NCI-H2029 treated with DMSO at 0.1 percent for 48 hours (cell line): ENCODE data around the gene MED12L.

Experiments
- DNase-seq: peaks from one replicate; lab custom pipeline; 2025; lab: John Stamatoyannopoulos, UW

MED12L gene

GRCh38 chr3:151091685-151092345, 6.4 kb downstream of the MED12L start:
- DNase-seq, result no peak

- no peak for DNase-seq
Observed at GRCh38 chr3:151093148-151093547, 7.7 kb downstream of the MED12L start.

GRCh38 chr3:151093905-151094304, 8.4 kb downstream of the MED12L start:
- DNase-seq, result no peak

DNA sequence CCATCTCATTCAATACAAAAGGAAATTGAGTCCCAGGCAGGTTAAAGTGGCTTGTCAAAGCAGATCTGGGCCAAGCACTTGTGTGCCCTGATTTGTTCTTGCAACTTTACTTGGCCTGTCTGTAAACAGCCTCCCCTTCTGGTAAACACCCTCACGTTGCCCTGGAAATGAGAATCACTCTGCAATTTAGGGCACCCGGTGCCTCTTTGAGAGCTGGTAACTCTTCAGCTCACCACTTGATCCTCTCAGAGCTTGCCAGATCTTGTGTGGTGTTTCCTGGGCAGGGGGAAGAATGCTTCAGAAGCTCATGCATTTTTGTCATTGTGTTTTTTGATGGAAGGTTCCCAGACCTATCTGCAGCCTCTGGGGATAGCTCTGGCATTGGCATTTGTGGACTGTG, 11.3 kb downstream of the MED12L start:
- DNase-seq, result no peak

GRCh38 chr3:151100076-151100475, 14.6 kb downstream of the MED12L start:
- no peak for DNase-seq

- DNase-seq, result no peak
Observed at GRCh38 chr3:151101270-151101969, 16.0 kb downstream of the MED12L start.

DNA sequence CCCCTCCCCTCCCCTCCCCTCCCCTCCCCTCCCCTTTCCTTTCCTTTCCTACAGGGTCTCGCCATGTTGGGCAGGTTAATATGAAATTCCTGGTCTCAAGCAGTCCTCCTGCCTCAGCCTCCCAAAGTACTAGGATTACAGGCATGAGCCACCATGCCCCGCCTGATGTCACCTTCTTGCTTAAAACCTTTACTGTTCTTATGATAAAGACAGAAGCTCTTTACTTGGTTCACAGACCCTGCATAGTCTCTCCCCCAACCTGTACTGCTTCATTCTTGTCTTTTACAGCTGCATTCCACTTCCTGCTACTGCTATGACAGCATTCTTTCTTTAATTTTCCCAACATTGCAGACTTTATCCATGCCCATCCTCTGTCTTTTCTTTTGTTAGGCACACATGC, 20.8 kb downstream of the MED12L start:
- no peak for DNase-seq

- no peak for DNase-seq
Observed at GRCh38 chr3:151107177-151107576, 21.7 kb downstream of the MED12L start.

DNA sequence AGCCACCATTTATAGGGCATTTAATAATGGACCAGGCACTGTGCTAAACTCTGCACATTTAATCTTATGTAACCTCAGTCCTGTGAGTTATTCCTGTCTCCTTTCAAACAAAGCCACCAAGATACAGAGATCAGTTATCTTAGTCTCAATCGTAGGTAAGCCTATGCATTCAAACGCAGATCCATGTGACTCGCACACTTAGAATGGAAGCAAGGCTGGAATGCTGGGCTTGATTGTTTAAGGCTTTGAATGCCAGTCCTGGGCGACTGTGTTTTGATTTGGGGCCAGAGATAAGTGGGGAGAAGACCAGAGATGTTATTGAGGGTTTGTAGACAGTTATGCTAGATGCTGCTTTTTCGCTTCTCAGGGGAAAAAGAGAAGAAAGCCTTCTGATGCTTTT, 22.2 kb downstream of the MED12L start:
- DNase-seq, result no peak

DNA sequence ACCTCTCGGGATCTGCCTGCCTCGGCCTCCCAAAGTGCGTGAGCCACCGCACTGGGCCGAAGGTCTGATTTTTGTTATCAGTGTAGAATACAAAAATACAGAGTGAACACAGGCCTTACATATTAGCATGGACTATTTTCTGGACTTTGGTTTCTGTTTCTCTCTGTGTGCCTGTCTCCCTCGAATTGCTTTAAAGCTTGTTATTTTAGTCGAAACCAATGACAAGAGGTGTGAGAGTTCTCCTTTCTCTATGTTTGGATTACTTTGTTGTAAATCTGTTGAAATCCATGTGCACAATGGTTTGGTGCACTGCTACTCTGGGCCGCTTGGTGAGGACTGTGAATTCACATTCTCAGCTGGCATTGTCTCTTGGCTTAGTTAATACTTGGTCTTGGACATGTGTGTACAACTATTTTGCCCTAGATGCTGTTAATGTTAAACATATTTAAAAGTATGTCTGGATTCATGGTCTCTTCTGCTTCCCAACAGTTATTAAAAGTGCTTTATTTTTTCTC, 23.9 kb downstream of the MED12L start:
- no peak for DNase-seq

GRCh38 chr3:151112731-151113130, 27.3 kb downstream of the MED12L start:
- DNase-seq, result no peak

DNA sequence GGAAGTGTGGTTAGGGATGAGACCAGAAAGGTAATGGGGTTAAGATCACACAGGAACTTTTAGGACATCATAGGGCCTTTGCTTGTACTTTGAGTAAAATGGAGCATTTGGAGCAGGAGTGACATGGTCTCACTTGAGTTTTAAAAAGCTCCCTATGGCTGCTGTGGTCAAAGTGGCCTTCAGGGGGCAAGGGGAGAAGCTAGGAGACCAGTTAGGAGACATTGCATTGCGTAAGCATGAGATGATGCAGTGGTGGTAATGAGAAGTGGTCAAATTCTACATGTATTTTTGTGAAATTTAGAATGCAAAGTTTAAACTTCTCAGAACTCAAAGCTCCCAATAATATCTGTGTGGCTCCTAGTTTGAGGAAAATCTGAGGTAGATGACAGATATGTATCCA, 27.9 kb downstream of the MED12L start:
- no peak for DNase-seq

GRCh38 chr3:151117047-151117446, 31.6 kb downstream of the MED12L start:
- no peak for DNase-seq

DNA sequence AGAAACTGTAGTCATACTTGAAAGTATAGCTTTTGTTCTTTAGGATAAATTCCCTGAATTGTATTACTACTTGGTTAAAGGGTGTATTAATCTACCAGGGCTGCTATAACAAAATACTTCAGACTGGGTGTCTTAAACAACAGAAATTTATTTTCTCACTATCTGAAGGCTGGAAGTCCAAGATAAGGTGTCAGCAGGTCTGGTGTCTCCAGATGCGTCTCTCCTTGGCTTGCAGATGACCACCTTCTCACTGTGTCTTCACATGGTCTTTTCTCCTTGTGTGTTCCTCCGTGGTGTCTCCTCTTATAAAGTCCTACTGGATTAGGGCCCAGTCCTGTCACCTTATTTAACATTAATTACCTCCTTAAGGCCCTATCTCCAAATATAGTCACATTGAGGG, 33.7 kb downstream of the MED12L start:
- no peak for DNase-seq

GRCh38 chr3:151120409-151120808, 34.9 kb downstream of the MED12L start:
- DNase-seq, result peak; percentile 21

GRCh38 chr3:151121016-151121415, 35.6 kb downstream of the MED12L start:
- DNase-seq, result no peak

GRCh38 chr3:151123827-151124226, 38.4 kb downstream of the MED12L start:
- DNase-seq, result no peak

DNA sequence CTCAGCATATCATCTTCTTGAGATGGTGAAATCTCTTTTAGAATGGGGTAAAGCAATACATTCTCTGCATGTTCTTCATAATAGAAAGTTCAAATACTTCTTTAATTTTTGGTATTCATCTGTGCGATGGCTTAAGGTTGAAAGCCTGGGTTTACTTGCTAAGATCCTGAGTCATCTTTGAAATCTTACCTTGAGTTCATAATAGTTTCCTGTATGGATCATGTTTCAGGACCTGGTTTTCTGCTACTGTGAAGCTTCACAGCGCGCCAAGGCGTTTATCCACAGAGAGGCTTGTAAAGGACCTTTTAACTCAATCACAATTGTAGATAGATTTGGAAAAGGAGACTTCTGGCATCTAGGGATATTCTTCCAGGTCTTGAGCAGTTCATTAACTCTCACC, 39.0 kb downstream of the MED12L start:
- no peak for DNase-seq

GRCh38 chr3:151130428-151130827, 45.0 kb downstream of the MED12L start:
- DNase-seq, result no peak

- DNase-seq, result no peak
Observed at GRCh38 chr3:151133175-151133574, 47.7 kb downstream of the MED12L start.

DNA sequence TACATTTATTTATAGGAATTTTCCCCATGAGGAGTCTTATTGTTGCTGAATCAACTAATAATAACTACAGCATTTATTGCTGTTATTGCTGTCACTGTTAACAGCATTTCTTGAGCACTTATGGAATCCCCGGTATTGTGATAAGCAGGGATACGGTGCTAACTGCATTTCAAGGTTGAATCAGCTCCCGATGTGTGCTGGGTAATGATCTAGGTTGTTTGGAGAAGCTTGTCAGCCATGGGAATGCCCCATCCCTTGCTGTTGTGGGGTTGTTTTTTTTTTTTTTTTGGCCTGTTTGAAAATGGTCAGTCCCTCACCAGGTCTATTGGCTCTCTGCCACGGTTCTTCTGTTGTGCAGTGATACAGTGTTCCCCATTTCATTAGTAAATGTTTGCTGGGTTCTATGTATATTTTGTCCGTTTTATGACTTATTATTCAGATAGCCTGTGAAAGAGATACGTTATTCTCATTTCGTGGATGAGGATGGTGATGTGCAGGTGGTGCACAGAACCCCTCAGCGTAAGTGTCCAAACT, 48.5 kb downstream of the MED12L start:
- DNase-seq, result no peak

- peak; percentile 8 for DNase-seq
Observed at GRCh38 chr3:151135541-151136337, 50.3 kb downstream of the MED12L start.

GRCh38 chr3:151142929-151143328, 57.5 kb downstream of the MED12L start:
- DNase-seq, result no peak
